Keratinocyte (primary cell): Measurements from ENCODE around the gene CLSTN2. TPM values are rescaled to one million over a fixed set of nuclear protein-coding genes. Genes with fewer than 3 reads are reported as not detected.

ENCODE experiments used
- DNase-seq: peaks from one replicate; pipeline ENCODE4 v3.0.0-alpha.2; 2011; ENCODE audit warnings: low read depth, missing footprints, low spot score
- FAIRE-seq: peaks from 2 replicates; lab custom pipeline; 2011; peaks lifted over from hg19 to GRCh38; lab: Jason Lieb, UNC
- H2AFZ ChIP-seq: 2 replicates; pipeline ENCODE4 v1.6.0; 2012; ENCODE audit warnings: low read length, control low read depth, inconsistent platforms; ENCODE audit not compliant: control insufficient read depth
- H3K27ac ChIP-seq: 2 replicates; pipeline ENCODE4 v1.5.1; 2011; ENCODE audit warnings: low read length; ENCODE audit not compliant: control insufficient read depth, insufficient read depth
- H3K27me3 ChIP-seq: 3 replicates; pipeline ENCODE4 v1.6.0; 2011; ENCODE audit warnings: low read length; ENCODE audit not compliant: control insufficient read depth, insufficient read depth; ENCODE audit errors: extremely low read depth
- H3K36me3 ChIP-seq, 2 experiments: 2 replicates in 1 of 2; 3 replicates in 1 of 2; pipeline ENCODE4 v1.5.1; 2011; ENCODE audit warnings: low read length in 2 of 2, mild to moderate bottlenecking in 1 of 2; ENCODE audit not compliant: control insufficient read depth in 2 of 2, insufficient read depth in 2 of 2; ENCODE audit errors: extremely low read depth in 1 of 2
- H3K4me1 ChIP-seq: 3 replicates; pipeline ENCODE4 v1.5.1; 2011; ENCODE audit warnings: low read length; ENCODE audit not compliant: control insufficient read depth, insufficient read depth; ENCODE audit errors: extremely low read depth
- H3K4me2 ChIP-seq: 3 replicates; pipeline ENCODE4 v1.6.0; 2011; ENCODE audit warnings: low read depth, low read length; ENCODE audit not compliant: control insufficient read depth, insufficient read depth; ENCODE audit errors: extremely low read depth
- H3K4me3 ChIP-seq, 3 experiments: fragments of 200-600 bp in 1 of 3; sonication (generic) in 1 of 3; 2 replicates in 2 of 3; 3 replicates in 1 of 3; pipeline ENCODE4 v1.5.1; 2011 to 2016; ENCODE audit warnings: low read length in 3 of 3, mild to moderate bottlenecking in 3 of 3, control low read depth in 2 of 3, inconsistent platforms in 1 of 3, low read depth in 1 of 3, mixed read lengths in 1 of 3, mixed run types in 1 of 3, moderate library complexity in 1 of 3; ENCODE audit not compliant: control insufficient read depth in 2 of 3, insufficient read depth in 2 of 3; ENCODE audit errors: extremely low read depth in 1 of 3
- H3K79me2 ChIP-seq: 2 replicates; pipeline ENCODE4 v1.6.0; 2012; ENCODE audit warnings: low read length; ENCODE audit not compliant: control insufficient read depth, insufficient read depth
- H3K9ac ChIP-seq: 3 replicates; pipeline ENCODE4 v1.6.0; 2011; ENCODE audit warnings: low read length; ENCODE audit not compliant: control insufficient read depth, insufficient read depth; ENCODE audit errors: extremely low read depth
- H3K9me1 ChIP-seq: 3 replicates; pipeline ENCODE4 v1.6.0; 2011; ENCODE audit warnings: low read length; ENCODE audit not compliant: control insufficient read depth, insufficient read depth; ENCODE audit errors: extremely low read depth
- H3K9me3 ChIP-seq: 2 replicates; pipeline ENCODE4 v1.5.1; 2012; ENCODE audit warnings: low read depth, low read length; ENCODE audit not compliant: control insufficient read depth
- H4K20me1 ChIP-seq: 3 replicates; pipeline ENCODE4 v1.6.0; 2011; ENCODE audit warnings: low read length; ENCODE audit not compliant: control insufficient read depth, insufficient read depth; ENCODE audit errors: extremely low read depth
- CTCF ChIP-seq, 3 experiments: IDR thresholded peaks in 1 of 3; conservative IDR thresholded peaks in 1 of 3; optimal IDR thresholded peaks in 1 of 3; 2 replicates in 2 of 3; 3 replicates in 1 of 3; pipeline versions ENCODE3 to v1.5.1; 2011; ENCODE audit warnings: low read length in 3 of 3, mild to moderate bottlenecking in 3 of 3, moderate library complexity in 2 of 3, control low read depth in 1 of 3, inconsistent platforms in 1 of 3; ENCODE audit not compliant: insufficient read depth in 2 of 3; ENCODE audit errors: extremely low read depth in 1 of 3
- EZH2 ChIP-seq: IDR thresholded peaks from one replicate; pipeline ENCODE4 v1.6.1; 2012; ENCODE audit warnings: inconsistent platforms, mild to moderate bottlenecking, low read length, moderate library complexity
- dilution Hi-C: fragments of 300-500 bp; cut with MboI; formaldehyde crosslinking; loops from one replicate; pipeline ENCODE4 v1.7.0; 2020; ENCODE audit warnings: low sequenced_read_pairs; ENCODE audit not compliant: extremely low pct_ligation_motif_present
- polyA plus RNA-seq, 5 experiments: library from polyadenylated mRNA; depleted of rRNA in 3 of 5; stranded (reverse) in 3 of 5; stranded (forward) in 1 of 5; unstranded in 1 of 5; fragments of >200 nt; gene quantifications; 1 replicate in 1 of 5; 2 replicates in 3 of 5; 3 replicates in 1 of 5; pipeline versions ENCODE4 v1.2.1 to v1.2.3, GENCODE V29; 2011 to 2012; ENCODE audit warnings: missing spikeins in 2 of 5, low read depth in 1 of 5, low replicate concordance in 1 of 5

Gene CLSTN2
- polyA plus RNA-seq, 1 donor (not counting 4 experiments of a cell fraction or from before 2014, with no cell fraction given), result 0.09 TPM

- Histone ChIP-seq H3K27ac (no peak overlapping the region), H2AFZ (no peak overlapping the region), H3K9me3 (no peaks in the 10 kb centered on the region), H3K4me2 (no peak overlapping the region), H3K27me3 (no peaks in the 10 kb centered on the region), H3K4me3 (no peak overlapping the region), H3K9me1 (no peaks in the 10 kb centered on the region), H3K9ac (no peak overlapping the region), H3K79me2 (no peaks in the 10 kb centered on the region), H3K4me1 (peaks cover 13% of the 10 kb centered on the region), H3K36me3 (no peaks in the 10 kb centered on the region), H4K20me1 (no peaks in the 10 kb centered on the region)
- no peak for FAIRE-seq
- dilution Hi-C loops, result no loop called here
- TF ChIP-seq CTCF (optimal IDR thresholded peaks at IDR 0.05 in 1 of 3, IDR thresholded peaks at IDR 0.05 in 1 of 3, conservative IDR thresholded peaks at IDR 0.05 in 1 of 3; ENCODE audit: extremely low read depth in 1 of 3, insufficient read depth in 2 of 3, low read length in 3 of 3) (no peak), EZH2 (no peak)
- no peak for DNase-seq
Measured at GRCh38 chr3:140597792-140598191, 662.8 kb downstream of the CLSTN2 start.

- H3K4me1 ChIP-seq, result peaks cover 13% of the 10 kb centered on the region
- peak overlapping the region; percentile 61 for H3K27ac ChIP-seq
- no peaks in the 10 kb centered on the region for H3K36me3 ChIP-seq
- H3K79me2 ChIP-seq, result no peaks in the 10 kb centered on the region
- H4K20me1 ChIP-seq, result no peaks in the 10 kb centered on the region
- no peaks in the 10 kb centered on the region for H3K9me3 ChIP-seq
- H3K4me2 ChIP-seq, result peak overlapping the region; percentile 49
- peak; percentile 35 for DNase-seq
- H3K9me1 ChIP-seq, result no peaks in the 10 kb centered on the region
- FAIRE-seq, result peak; percentile 74
- TF ChIP-seq CTCF (optimal IDR thresholded peaks at IDR 0.05 in 1 of 3, IDR thresholded peaks at IDR 0.05 in 1 of 3, conservative IDR thresholded peaks at IDR 0.05 in 1 of 3; ENCODE audit: extremely low read depth in 1 of 3, insufficient read depth in 2 of 3, low read length in 3 of 3), result no peak
- TF ChIP-seq EZH2, result no peak
- H3K27me3 ChIP-seq, result no peaks in the 10 kb centered on the region
- no peak overlapping the region for H2AFZ ChIP-seq
- peak overlapping the region in 1 of 3 experiments; percentile 38 for H3K4me3 ChIP-seq
- dilution Hi-C loops, result no loop called here
- H3K9ac ChIP-seq, result no peak overlapping the region
Measured at GRCh38 chr3:140599009-140599408, 664.0 kb downstream of the CLSTN2 start.
